ENCODE results near the gene BLOC1S3.

GRCh38 chr19:45133661-45134060, 44.9 kb upstream of the BLOC1S3 start:
- TF ChIP-seq CTCF (IDR thresholded peaks at IDR 0.05): no peak
- no peak for TF ChIP-seq POLR2A (IDR thresholded peaks at IDR 0.05)
- TF ChIP-seq POLR2AphosphoS5 (IDR thresholded peaks at IDR 0.05; ENCODE audit: insufficient read depth in 1 of 2, low read depth in 1 of 2): no peak
